ENCODE results near the gene SNPH.
"Not testable (repeated sequence)": the region's sequence is repeated elsewhere in the genome, so short reads cannot be mapped to it uniquely, and the experiment has no call there.

DNA sequence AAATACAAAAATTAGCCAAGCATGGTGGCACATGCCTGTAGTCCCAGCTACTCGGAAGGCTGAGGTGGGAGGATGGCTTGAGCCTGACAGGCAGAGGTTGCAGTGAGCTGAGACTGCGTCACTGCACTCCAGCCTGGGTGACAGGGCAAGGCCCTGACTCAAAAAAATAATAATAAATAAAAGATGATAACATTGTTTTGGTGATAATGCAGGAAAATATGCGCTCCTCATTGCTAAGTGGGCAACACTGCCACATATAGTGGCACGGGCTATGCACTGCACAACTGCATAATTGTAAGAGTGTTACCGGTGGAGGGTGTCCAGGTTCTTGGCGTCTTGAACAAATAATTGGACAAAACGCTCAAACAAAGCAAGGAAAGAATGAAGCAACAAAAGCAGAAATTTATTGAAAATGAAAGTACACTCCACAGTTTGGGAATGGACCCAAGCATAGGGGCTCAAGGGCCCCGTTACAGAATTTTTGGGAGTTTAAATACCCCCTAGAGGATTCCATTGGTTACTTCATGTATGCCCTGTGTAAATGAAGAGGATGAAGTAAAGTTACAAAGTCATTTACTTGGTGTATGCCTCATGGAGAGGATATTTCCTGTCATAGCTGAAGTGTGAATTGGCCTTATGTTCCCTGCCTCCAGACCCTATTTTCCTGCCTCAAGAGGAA, 77.5 kb downstream of the SNPH start:
- TF ChIP-seq, protein P1, sequence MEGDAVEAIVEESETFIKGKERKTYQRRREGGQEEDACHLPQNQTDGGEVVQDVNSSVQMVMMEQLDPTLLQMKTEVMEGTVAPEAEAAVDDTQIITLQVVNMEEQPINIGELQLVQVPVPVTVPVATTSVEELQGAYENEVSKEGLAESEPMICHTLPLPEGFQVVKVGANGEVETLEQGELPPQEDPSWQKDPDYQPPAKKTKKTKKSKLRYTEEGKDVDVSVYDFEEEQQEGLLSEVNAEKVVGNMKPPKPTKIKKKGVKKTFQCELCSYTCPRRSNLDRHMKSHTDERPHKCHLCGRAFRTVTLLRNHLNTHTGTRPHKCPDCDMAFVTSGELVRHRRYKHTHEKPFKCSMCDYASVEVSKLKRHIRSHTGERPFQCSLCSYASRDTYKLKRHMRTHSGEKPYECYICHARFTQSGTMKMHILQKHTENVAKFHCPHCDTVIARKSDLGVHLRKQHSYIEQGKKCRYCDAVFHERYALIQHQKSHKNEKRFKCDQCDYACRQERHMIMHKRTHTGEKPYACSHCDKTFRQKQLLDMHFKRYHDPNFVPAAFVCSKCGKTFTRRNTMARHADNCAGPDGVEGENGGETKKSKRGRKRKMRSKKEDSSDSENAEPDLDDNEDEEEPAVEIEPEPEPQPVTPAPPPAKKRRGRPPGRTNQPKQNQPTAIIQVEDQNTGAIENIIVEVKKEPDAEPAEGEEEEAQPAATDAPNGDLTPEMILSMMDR (conservative IDR thresholded peaks at IDR 0.05; ENCODE audit: low read length), result 0 out of 2 replicates have a peak, but pooled peaks have one; percentile 10
- not testable (repeated sequence) for TF ChIP-seq EZH2phosphoT487 (IDR thresholded peaks at IDR 0.05; ENCODE audit: borderline replicate concordance)
